ENCODE data around the gene FSTL5. TPM values are rescaled to one million over a fixed set of nuclear protein-coding genes. Genes with fewer than 3 reads are reported as not detected.

Gene FSTL5
- total RNA-seq, 4 donors from 2014 or later: 4.8 to 13.5 (median 7.1) TPM

DNA sequence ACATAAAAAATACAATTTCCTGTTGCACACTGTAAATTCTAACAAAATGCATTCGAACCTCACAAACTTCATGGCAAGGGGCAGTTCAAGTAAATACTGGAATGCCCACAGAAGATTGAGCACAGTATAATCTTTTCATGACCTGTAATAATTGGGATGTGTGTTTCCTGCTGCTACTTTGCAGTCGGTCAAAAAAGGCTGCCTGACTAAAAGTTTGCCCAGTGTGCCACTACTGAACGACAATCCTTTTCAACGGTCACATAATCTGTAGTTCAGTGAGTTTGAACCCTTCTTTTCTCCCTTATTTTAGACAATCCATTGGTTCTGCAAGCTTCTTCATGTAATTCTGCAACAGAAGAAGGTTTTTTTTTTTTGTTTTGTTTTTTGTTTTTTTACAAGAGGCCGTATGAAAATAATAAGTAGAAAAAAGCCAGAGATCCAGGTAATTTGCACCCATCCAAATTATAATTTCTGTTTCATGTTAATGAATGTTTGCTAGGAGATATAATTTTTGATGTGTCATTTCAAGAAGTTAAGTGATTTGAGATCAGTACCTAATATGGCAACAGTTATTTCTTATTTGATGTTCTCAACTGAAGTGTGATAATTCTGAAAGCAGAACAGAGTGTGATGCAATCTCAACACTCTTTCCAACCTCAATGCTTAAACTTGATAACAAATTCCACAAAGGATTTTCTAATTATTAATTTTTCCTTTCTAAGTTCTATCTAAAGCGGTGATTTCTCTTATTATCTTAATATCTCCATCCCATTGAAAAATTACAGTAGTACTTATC lies 237.6 kb downstream of the FSTL5 start:
- Histone ChIP-seq H3K9me3 (no peaks in the 10 kb centered on the region), H3K27ac (peak overlapping the region in 1 of 4 donors; percentile 10), H3K27me3 (no peaks in the 10 kb centered on the region), H3K4me1 (peaks cover 0 to 7% (median 0%) of the 10 kb centered on the region in 4 donors), H3K36me3 (no peaks in the 10 kb centered on the region), H3K4me3 (peak overlapping the region in 1 of 4 donors; percentile 5)
- no peak for DNase-seq (ENCODE audit: low spot score in 2 of 2)
- TF ChIP-seq, protein P1, sequence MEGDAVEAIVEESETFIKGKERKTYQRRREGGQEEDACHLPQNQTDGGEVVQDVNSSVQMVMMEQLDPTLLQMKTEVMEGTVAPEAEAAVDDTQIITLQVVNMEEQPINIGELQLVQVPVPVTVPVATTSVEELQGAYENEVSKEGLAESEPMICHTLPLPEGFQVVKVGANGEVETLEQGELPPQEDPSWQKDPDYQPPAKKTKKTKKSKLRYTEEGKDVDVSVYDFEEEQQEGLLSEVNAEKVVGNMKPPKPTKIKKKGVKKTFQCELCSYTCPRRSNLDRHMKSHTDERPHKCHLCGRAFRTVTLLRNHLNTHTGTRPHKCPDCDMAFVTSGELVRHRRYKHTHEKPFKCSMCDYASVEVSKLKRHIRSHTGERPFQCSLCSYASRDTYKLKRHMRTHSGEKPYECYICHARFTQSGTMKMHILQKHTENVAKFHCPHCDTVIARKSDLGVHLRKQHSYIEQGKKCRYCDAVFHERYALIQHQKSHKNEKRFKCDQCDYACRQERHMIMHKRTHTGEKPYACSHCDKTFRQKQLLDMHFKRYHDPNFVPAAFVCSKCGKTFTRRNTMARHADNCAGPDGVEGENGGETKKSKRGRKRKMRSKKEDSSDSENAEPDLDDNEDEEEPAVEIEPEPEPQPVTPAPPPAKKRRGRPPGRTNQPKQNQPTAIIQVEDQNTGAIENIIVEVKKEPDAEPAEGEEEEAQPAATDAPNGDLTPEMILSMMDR (IDR thresholded peaks at IDR 0.05): no peak
- TF ChIP-seq POLR2A (IDR thresholded peaks at IDR 0.05): no peak
- no peak for TF ChIP-seq EP300 (IDR thresholded peaks at IDR 0.05)
- WGBS, 2 donors: 49 to 62% methylated on average over 6 of the region's 6 CpGs

- H3K27me3 ChIP-seq: no peaks in the 10 kb centered on the region
- no peak for DNase-seq (ENCODE audit: low spot score in 2 of 2)
- no peaks in the 10 kb centered on the region for H3K36me3 ChIP-seq
- WGBS, 2 donors: 58 to 65% methylated on average over 3 of the region's 3 CpGs
- H3K27ac ChIP-seq: no peak overlapping the region
- TF ChIP-seq, protein P1 (IDR thresholded peaks at IDR 0.05): no peak
- TF ChIP-seq POLR2A (IDR thresholded peaks at IDR 0.05) (no peak), EP300 (IDR thresholded peaks at IDR 0.05) (no peak)
- H3K9me3 ChIP-seq: no peaks in the 10 kb centered on the region
- H3K4me3 ChIP-seq: no peak overlapping the region
- no peaks in the 10 kb centered on the region for H3K4me1 ChIP-seq
Observed at GRCh38 chr4:161920304-161921052, 243.3 kb downstream of the FSTL5 start.

DNA sequence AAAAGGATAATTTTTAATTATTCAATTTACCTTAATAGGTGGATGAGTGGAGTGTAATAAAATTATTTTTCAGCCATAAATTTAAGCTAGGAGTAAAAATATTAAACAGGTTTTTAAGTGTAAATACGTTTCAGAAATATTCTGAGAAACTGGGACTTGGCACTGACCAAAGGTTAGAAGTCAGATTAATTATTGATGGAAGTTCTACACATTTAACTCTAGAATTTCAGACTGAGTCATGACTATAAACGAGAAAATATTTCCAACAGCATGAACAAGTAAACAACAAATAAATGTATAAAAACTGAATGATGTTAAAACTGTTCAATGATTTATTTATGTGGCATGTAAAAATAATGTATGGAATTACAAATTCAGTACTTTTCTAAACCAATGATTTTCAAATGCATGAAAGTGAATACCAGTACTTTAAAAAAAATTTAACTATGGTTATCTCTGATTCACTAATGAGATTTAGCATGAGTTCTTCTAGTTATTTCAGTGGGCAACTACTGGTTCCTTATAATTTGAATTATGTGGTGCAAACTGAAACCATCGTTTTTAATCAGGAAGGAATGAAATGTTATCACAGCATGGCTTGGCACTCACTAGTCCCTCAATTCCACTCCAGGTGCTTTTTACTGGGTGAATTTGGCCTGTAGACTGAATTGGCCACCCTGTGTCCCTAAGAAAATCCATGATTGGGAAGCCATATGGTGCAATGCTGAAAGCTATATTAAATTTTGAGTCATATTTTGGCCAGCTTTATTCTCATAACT lies 244.2 kb downstream of the FSTL5 start:
- DNase-seq (ENCODE audit: low spot score in 2 of 2): no peak
- WGBS, 2 donors: 42 to 53% methylated on average over 3 of the region's 3 CpGs
- H3K4me3 ChIP-seq: no peak overlapping the region
- H3K27me3 ChIP-seq: no peaks in the 10 kb centered on the region
- no peaks in the 10 kb centered on the region for H3K9me3 ChIP-seq
- no peaks in the 10 kb centered on the region for H3K36me3 ChIP-seq
- no peak overlapping the region for H3K27ac ChIP-seq
- H3K4me1 ChIP-seq: no peaks in the 10 kb centered on the region
- TF ChIP-seq, protein P1 (IDR thresholded peaks at IDR 0.05): no peak
- TF ChIP-seq EP300 (IDR thresholded peaks at IDR 0.05) (no peak), POLR2A (IDR thresholded peaks at IDR 0.05) (no peak)

GRCh38 chr4:161916035-161916434 lies 247.8 kb downstream of the FSTL5 start:
- H3K9me3 ChIP-seq: no peaks in the 10 kb centered on the region
- TF ChIP-seq, protein P1 (IDR thresholded peaks at IDR 0.05): no peak
- no peak for TF ChIP-seq POLR2A (IDR thresholded peaks at IDR 0.05)
- TF ChIP-seq EP300 (IDR thresholded peaks at IDR 0.05): no peak
- WGBS, 2 donors: 34 to 68% methylated on average over 1 of the region's 1 CpG
- H3K27ac ChIP-seq: no peak overlapping the region
- H3K27me3 ChIP-seq: no peaks in the 10 kb centered on the region
- H3K36me3 ChIP-seq: no peaks in the 10 kb centered on the region
- DNase-seq (ENCODE audit: low spot score in 2 of 2): no peak
- H3K4me1 ChIP-seq: no peaks in the 10 kb centered on the region
- H3K4me3 ChIP-seq: no peak overlapping the region
